Measurements from ENCODE around the gene BTBD7. TPM values are rescaled to one million over a fixed set of nuclear protein-coding genes. Genes with fewer than 3 reads are reported as not detected.
"Not testable (repeated sequence)": the region's sequence is repeated elsewhere in the genome, so short reads cannot be mapped to it uniquely, and the experiment has no call there.

BTBD7 gene
- total RNA-seq (10 to 100 TPM; 27.9 to 32.2 (median 30.0) TPM), polyA plus RNA-seq (8.5 TPM)
- long read RNA-seq, donor 1, full-length matches to known transcripts, result 4 of 24 reads
- long read RNA-seq, donor 1, partial matches to known transcripts, result 11 of 24 reads
- long read RNA-seq, donor 1, other reads (novel, unspliced or antisense), result 9 of 24 reads
- long read RNA-seq, donor 2, partial matches to known transcripts, result 3 of 7 reads
- long read RNA-seq, donor 2, other reads (novel, unspliced or antisense), result 4 of 7 reads
- long read RNA-seq, donor 3, partial matches to known transcripts, result 19 of 33 reads
- long read RNA-seq, donor 3, other reads (novel, unspliced or antisense), result 13 of 33 reads
- long read RNA-seq, donor 4, full-length matches to known transcripts, result 2 of 5 reads
- long read RNA-seq, donor 4, partial matches to known transcripts, result 0 of 5 reads
- long read RNA-seq, donor 4, other reads (novel, unspliced or antisense), result 3 of 5 reads

GRCh38 chr14:93332853-93333630, at the start of gene BTBD7:
Gene BTBD7 (minus strand): TSS chr14:93333036. CDS start chr14:93296051, 36,985 bp downstream.
- ATAC-seq (peak; percentile 98 to 99), DNase-seq (peak; percentile 96 to 98 (median 98))
- no peaks in the 10 kb centered on the region for H3K27me3 ChIP-seq (ENCODE audit: control insufficient read depth, insufficient read depth)
- intact Hi-C loops (cut with DNase I), result no loop called here
- H3K9me3 ChIP-seq (ENCODE audit: control insufficient read depth, low read length), result no peaks in the 10 kb centered on the region
- H3K4me1 ChIP-seq (ENCODE audit: control insufficient read depth, insufficient read depth, low read length), result no peaks in the 10 kb centered on the region
- H3K27ac ChIP-seq (ENCODE audit: low read length), result peak within 1 kb of the TSS; percentile 97
- H3K4me3 ChIP-seq (ENCODE audit: low read length), result peak within 1 kb of the TSS; percentile 86
- under 1% methylated on average over 74 of the region's 74 CpGs for WGBS

GRCh38 chr14:93381644-93382043, 48.8 kb upstream of the BTBD7 start:
- intact Hi-C loops (cut with DNase I), result no loop called here
- 45% methylated on average over 1 of the region's 1 CpG for WGBS
- ATAC-seq, result no peak

GRCh38 chr14:93379831-93380230, 47.0 kb upstream of the BTBD7 start:
- WGBS, result 58% methylated on average over 1 of the region's 1 CpG
- intact Hi-C loops (cut with DNase I), result no loop called here
- no peaks in the 10 kb centered on the region for H3K9me3 ChIP-seq (ENCODE audit: control insufficient read depth, low read length)
- DNase-seq, result no peak
- no peaks in the 10 kb centered on the region for H3K27me3 ChIP-seq (ENCODE audit: control insufficient read depth, insufficient read depth)
- no peaks in the 10 kb centered on the region for H3K4me1 ChIP-seq (ENCODE audit: control insufficient read depth, insufficient read depth, low read length)
- no peak for ATAC-seq
- H3K27ac ChIP-seq (ENCODE audit: low read length), result no peak overlapping the region
- H3K4me3 ChIP-seq (ENCODE audit: low read length), result no peak overlapping the region

More at GRCh38 chr14:93381644-93382043, 48.8 kb upstream of the BTBD7 start:
- H3K4me3 ChIP-seq (ENCODE audit: low read length), result no peak overlapping the region
- no peaks in the 10 kb centered on the region for H3K4me1 ChIP-seq (ENCODE audit: control insufficient read depth, insufficient read depth, low read length)
- no peak for DNase-seq
- no peak overlapping the region for H3K27ac ChIP-seq (ENCODE audit: low read length)
- no peaks in the 10 kb centered on the region for H3K27me3 ChIP-seq (ENCODE audit: control insufficient read depth, insufficient read depth)
- H3K9me3 ChIP-seq (ENCODE audit: control insufficient read depth, low read length), result no peaks in the 10 kb centered on the region

- Histone ChIP-seq H3K4me1 (ENCODE audit: control insufficient read depth, insufficient read depth, low read length) (no peaks in the 10 kb centered on the region), H3K9me3 (ENCODE audit: control insufficient read depth, low read length) (no peaks in the 10 kb centered on the region), H3K27me3 (ENCODE audit: control insufficient read depth, insufficient read depth) (no peaks in the 10 kb centered on the region), H3K27ac (ENCODE audit: low read length) (no peak overlapping the region), H3K4me3 (ENCODE audit: low read length) (no peak overlapping the region)
- intact Hi-C loops (cut with DNase I), result no loop called here
- ATAC-seq (no peak), DNase-seq (no peak)
- WGBS, result 79% methylated on average over 6 of the region's 6 CpGs
Observed at GRCh38 chr14:93375673-93376156, 42.9 kb upstream of the BTBD7 start.

- DNase-seq (no peak), ATAC-seq (no peak)
- Histone ChIP-seq H3K27ac (ENCODE audit: low read length) (no peak overlapping the region), H3K9me3 (ENCODE audit: control insufficient read depth, low read length) (no peaks in the 10 kb centered on the region), H3K4me1 (ENCODE audit: control insufficient read depth, insufficient read depth, low read length) (no peaks in the 10 kb centered on the region), H3K27me3 (ENCODE audit: control insufficient read depth, insufficient read depth) (no peaks in the 10 kb centered on the region), H3K4me3 (ENCODE audit: low read length) (no peak overlapping the region)
- intact Hi-C loops (cut with DNase I), result no loop called here
- WGBS, result 71% methylated on average over 4 of the region's 4 CpGs
Observed at GRCh38 chr14:93369713-93370266, 37.0 kb upstream of the BTBD7 start.

GRCh38 chr14:93368996-93369712, 36.3 kb upstream of the BTBD7 start:
- Histone ChIP-seq H3K4me3 (ENCODE audit: low read length) (no peak overlapping the region), H3K27me3 (ENCODE audit: control insufficient read depth, insufficient read depth) (no peaks in the 10 kb centered on the region), H3K4me1 (ENCODE audit: control insufficient read depth, insufficient read depth, low read length) (no peaks in the 10 kb centered on the region), H3K9me3 (ENCODE audit: control insufficient read depth, low read length) (no peaks in the 10 kb centered on the region), H3K27ac (ENCODE audit: low read length) (no peak overlapping the region)
- DNase-seq, result no peak
- 71% methylated on average over 5 of the region's 5 CpGs for WGBS
- intact Hi-C loops (cut with DNase I), result no loop called here
- no peak for ATAC-seq

- DNase-seq; H3K4me1 ChIP-seq (ENCODE audit: control insufficient read depth, insufficient read depth, low read length); ATAC-seq; intact Hi-C loops (cut with DNase I); H3K4me3 ChIP-seq (ENCODE audit: low read length); H3K27ac ChIP-seq (ENCODE audit: low read length); H3K27me3 ChIP-seq (ENCODE audit: control insufficient read depth, insufficient read depth); H3K9me3 ChIP-seq (ENCODE audit: control insufficient read depth, low read length): not testable (repeated sequence)
- 74% methylated on average over 6 of the region's 6 CpGs for WGBS
Observed at GRCh38 chr14:93354873-93355272, 22.0 kb upstream of the BTBD7 start.

- Histone ChIP-seq H3K27ac (ENCODE audit: low read length) (no peak overlapping the region), H3K27me3 (ENCODE audit: control insufficient read depth, insufficient read depth) (no peaks in the 10 kb centered on the region), H3K4me1 (ENCODE audit: control insufficient read depth, insufficient read depth, low read length) (no peaks in the 10 kb centered on the region), H3K9me3 (ENCODE audit: control insufficient read depth, low read length) (no peaks in the 10 kb centered on the region), H3K4me3 (ENCODE audit: low read length) (no peak overlapping the region)
- intact Hi-C loops (cut with DNase I), result no loop called here
- 72% methylated on average over 5 of the region's 5 CpGs for WGBS
- no peak for ATAC-seq
- DNase-seq, result no peak
Observed at GRCh38 chr14:93348292-93348691, 15.5 kb upstream of the BTBD7 start.

- DNase-seq (no peak), ATAC-seq (no peak)
- Histone ChIP-seq H3K4me3 (ENCODE audit: low read length) (no peak overlapping the region), H3K27ac (ENCODE audit: low read length) (no peak overlapping the region), H3K27me3 (ENCODE audit: control insufficient read depth, insufficient read depth) (no peaks in the 10 kb centered on the region), H3K4me1 (ENCODE audit: control insufficient read depth, insufficient read depth, low read length) (no peaks in the 10 kb centered on the region), H3K9me3 (ENCODE audit: control insufficient read depth, low read length) (no peaks in the 10 kb centered on the region)
- whole genome bisulfite sequencing, result 81% methylated on average over 8 of the region's 8 CpGs
- intact Hi-C loops (cut with DNase I), result no loop called here
Observed at GRCh38 chr14:93347850-93348249, 15.0 kb upstream of the BTBD7 start.

GRCh38 chr14:93346926-93347721, 14.3 kb upstream of the BTBD7 start, which contains the start of gene COX8C:
Gene COX8C (plus strand): TSS chr14:93347182. CDS start chr14:93347269, 87 bp downstream.
- ATAC-seq (peak; percentile 23 to 52), DNase-seq (peak in 2 of 3 donors; percentile 56)
- no peaks in the 10 kb centered on the region for H3K9me3 ChIP-seq (ENCODE audit: control insufficient read depth, low read length)
- no peaks in the 10 kb centered on the region for H3K4me1 ChIP-seq (ENCODE audit: control insufficient read depth, insufficient read depth, low read length)
- no peaks in the 10 kb centered on the region for H3K27me3 ChIP-seq (ENCODE audit: control insufficient read depth, insufficient read depth)
- H3K4me3 ChIP-seq (ENCODE audit: low read length), result no peak within 1 kb of the TSS
- intact Hi-C loops (cut with DNase I), result no loop called here
- WGBS, result 97% methylated on average over 60 of the region's 60 CpGs
- H3K27ac ChIP-seq (ENCODE audit: low read length), result no peak within 1 kb of the TSS
